Measurements from ENCODE around the gene GNE. TPM values are rescaled to one million over a fixed set of nuclear protein-coding genes. Genes with fewer than 3 reads are reported as not detected.

Gene GNE
- total and polyA plus RNA-seq, 9 of the 15 experiments (the other 6 are each of a cell fraction or from before 2014, with no cell fraction given) = 5.1 to 18.6 (median 12.0) TPM

DNA sequence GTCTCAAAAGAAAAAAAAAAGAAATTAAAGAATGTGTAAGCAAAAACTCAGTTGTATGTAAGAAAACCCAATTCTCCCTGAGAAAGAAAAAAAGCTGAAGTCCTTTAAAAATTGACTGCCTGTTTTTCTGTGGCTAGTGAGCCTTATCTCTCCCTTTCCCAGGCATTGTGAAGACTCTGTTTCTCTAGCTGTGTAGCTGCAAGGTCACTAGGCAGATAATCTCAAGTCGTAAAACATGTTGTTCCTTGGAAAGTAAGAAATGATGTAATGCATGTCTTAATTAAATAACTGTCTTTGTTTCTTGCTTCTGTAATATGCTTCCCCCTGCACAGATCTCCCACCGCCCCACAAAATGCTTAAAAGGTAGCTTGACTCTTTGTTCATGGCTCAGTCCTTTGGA, 46.1 kb upstream of the GNE start (continued):
- 0 out of 4 replicates have a peak, but pooled peaks of 1 of the 2 experiments have one; percentile 19 for TF ChIP-seq FOXK2 (conservative IDR thresholded peaks at IDR 0.05 in 1 of 2, IDR thresholded peaks at IDR 0.05 in 1 of 2; ENCODE audit: low read depth in 2 of 2)

DNA sequence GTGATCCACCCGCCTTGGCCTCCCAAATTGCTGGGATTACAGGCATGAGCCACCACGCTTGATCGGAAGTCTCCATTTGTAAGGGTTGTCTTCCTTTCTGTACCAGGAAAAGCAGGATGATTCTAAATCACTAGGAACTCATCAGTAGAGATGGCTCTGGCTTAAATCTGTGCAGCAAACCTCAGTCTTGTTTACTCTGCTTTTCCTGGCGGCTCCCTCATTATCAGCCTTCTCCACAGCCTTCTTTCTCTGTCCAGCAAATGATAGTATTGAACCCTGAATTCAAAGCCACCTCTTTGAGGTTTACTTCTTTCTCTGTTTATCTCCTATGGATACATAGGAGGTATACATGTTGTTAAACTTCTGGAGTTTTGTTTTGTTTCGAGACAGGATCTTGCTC, 43.0 kb upstream of the GNE start:
- intact Hi-C loops (cut with micrococcal nuclease) (no loop called here), in situ Hi-C loops (cut with MboI) (no loop called here)
- ATAC-seq (no peak), FAIRE-seq (no peak), DNase-seq (ENCODE audit: extremely low read depth in 1 of 4, low spot score in 3 of 4) (no peak)
- no peaks in the 10 kb centered on the region for H3K9me1 ChIP-seq (ENCODE audit: control insufficient read depth, insufficient read depth, low read length)
- no peaks in the 10 kb centered on the region for H3K36me3 ChIP-seq (ENCODE audit: control insufficient read depth, insufficient read depth, low read length)
- BruUV-seq (replicated peaks) = no TSS peak
- ChIA-PET CTCF (ENCODE audit: low intra/inter-chr PET ratio) (no interaction called here), POLR2A (interaction anchor here (0.8 kb wide), 1 partner anchor 11 kb away, joined by 3 read pairs; no protein-coding TSS in a partner anchor)
- H3K4me3 ChIP-seq = no peak overlapping the region
- H3K27me3 ChIP-seq (ENCODE audit: control insufficient read depth in 2 of 2, insufficient read depth in 2 of 2, low read length in 2 of 2) = no peaks in the 10 kb centered on the region
- no peaks in the 10 kb centered on the region for H3K79me2 ChIP-seq (ENCODE audit: control insufficient read depth, insufficient read depth, low read length)
- peaks cover 0 to 3% of the 10 kb centered on the region in 2 experiments; a peak in 2 of 5 replicates for H3K4me1 ChIP-seq (replicated peaks in 1 of 2; ENCODE audit: control insufficient read depth in 2 of 2, insufficient read depth in 2 of 2, low read length in 2 of 2)
- no peak overlapping the region for H3K27ac ChIP-seq (ENCODE audit: extremely low read depth, low read depth, low read length)
- WGBS (ENCODE audit: insufficient coverage, low coverage, missing lambda C conversion rate) = 47% methylated on average over 5 of the region's 5 CpGs
- H4K20me1 ChIP-seq (replicated peaks; ENCODE audit: control insufficient read depth, insufficient read depth, low read length) = no peaks in the 10 kb centered on the region
- no peak overlapping the region for H3K4me2 ChIP-seq (ENCODE audit: insufficient read depth, low read length)
- no peak overlapping the region for H3K9ac ChIP-seq (ENCODE audit: insufficient read depth in 1 of 2, low read depth in 2 of 2, low read length in 2 of 2)
- H3K9me3 ChIP-seq (replicated peaks; ENCODE audit: control insufficient read depth, insufficient read depth, low read depth, low read length) = no peaks in the 10 kb centered on the region
- no peak overlapping the region for H2AFZ ChIP-seq (ENCODE audit: low read depth, low read length)
- TF ChIP-seq RCOR1 (IDR thresholded peaks at IDR 0.05; ENCODE audit: borderline replicate concordance in 1 of 2, low read depth in 2 of 2, low read length in 2 of 2) (peak; percentile 77 to 94), SMAD4 (CRISPR knock-in tag; conservative IDR thresholded peaks at IDR 0.05) (no peak), LARP7 (IDR thresholded peaks at IDR 0.05) (no peak), EP300 (IDR thresholded peaks at IDR 0.05; ENCODE audit: low read length) (no peak), CBFA2T2 (conservative IDR thresholded peaks at IDR 0.05) (0 out of 2 replicates have a peak, but pooled peaks have one; percentile 9), HDAC1 (IDR thresholded peaks at IDR 0.05) (peak in 1 of 2 experiments; percentile 81; a peak in 2 of 4 replicates), PRPF4 (IDR thresholded peaks at IDR 0.05; ENCODE audit: insufficient read depth, low read depth, low read length, poor library complexity, severe bottlenecking) (no peak), TAL1 (IDR thresholded peaks at IDR 0.05) (peak; percentile 25; the same call in 1 of the 2 replicates), TCF3 (CRISPR knock-in tag; IDR thresholded peaks at IDR 0.05) (peak; percentile 65), ZNF133 (CRISPR knock-in tag; IDR thresholded peaks at IDR 0.05) (no peak), WHSC1 (IDR thresholded peaks at IDR 0.05; ENCODE audit: low read length) (no peak), SREBF2 (CRISPR knock-in tag; IDR thresholded peaks at IDR 0.05) (no peak)
- TF ChIP-seq, protein P1, sequence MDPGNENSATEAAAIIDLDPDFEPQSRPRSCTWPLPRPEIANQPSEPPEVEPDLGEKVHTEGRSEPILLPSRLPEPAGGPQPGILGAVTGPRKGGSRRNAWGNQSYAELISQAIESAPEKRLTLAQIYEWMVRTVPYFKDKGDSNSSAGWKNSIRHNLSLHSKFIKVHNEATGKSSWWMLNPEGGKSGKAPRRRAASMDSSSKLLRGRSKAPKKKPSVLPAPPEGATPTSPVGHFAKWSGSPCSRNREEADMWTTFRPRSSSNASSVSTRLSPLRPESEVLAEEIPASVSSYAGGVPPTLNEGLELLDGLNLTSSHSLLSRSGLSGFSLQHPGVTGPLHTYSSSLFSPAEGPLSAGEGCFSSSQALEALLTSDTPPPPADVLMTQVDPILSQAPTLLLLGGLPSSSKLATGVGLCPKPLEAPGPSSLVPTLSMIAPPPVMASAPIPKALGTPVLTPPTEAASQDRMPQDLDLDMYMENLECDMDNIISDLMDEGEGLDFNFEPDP (CRISPR knock-in tag; IDR thresholded peaks at IDR 0.05) = no peak
- TF ChIP-seq, protein P2, sequence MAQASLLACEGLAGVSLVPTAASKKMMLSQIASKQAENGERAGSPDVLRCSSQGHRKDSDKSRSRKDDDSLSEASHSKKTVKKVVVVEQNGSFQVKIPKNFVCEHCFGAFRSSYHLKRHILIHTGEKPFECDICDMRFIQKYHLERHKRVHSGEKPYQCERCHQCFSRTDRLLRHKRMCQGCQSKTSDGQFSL (CRISPR knock-in tag; IDR thresholded peaks at IDR 0.05) = no peak
- TF ChIP-seq, protein P2 (tag; IDR thresholded peaks at IDR 0.05) = no peak
- TF ChIP-seq, protein P3, sequence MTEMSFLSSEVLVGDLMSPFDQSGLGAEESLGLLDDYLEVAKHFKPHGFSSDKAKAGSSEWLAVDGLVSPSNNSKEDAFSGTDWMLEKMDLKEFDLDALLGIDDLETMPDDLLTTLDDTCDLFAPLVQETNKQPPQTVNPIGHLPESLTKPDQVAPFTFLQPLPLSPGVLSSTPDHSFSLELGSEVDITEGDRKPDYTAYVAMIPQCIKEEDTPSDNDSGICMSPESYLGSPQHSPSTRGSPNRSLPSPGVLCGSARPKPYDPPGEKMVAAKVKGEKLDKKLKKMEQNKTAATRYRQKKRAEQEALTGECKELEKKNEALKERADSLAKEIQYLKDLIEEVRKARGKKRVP (CRISPR knock-in tag; IDR thresholded peaks at IDR 0.05) = no peak

All from K562 (cell line).